AG20443 (cell line): ENCODE measurements around the gene PIBF1.
"Not testable (repeated sequence)": the region's sequence is repeated elsewhere in the genome, so short reads cannot be mapped to it uniquely, and the experiment has no call there.

ENCODE experiments used
- DNase-seq: peaks from one replicate; pipeline ENCODE4 v3.0.0; 2012; ENCODE audit warnings: low spot score, mixed read lengths

Gene PIBF1

DNA sequence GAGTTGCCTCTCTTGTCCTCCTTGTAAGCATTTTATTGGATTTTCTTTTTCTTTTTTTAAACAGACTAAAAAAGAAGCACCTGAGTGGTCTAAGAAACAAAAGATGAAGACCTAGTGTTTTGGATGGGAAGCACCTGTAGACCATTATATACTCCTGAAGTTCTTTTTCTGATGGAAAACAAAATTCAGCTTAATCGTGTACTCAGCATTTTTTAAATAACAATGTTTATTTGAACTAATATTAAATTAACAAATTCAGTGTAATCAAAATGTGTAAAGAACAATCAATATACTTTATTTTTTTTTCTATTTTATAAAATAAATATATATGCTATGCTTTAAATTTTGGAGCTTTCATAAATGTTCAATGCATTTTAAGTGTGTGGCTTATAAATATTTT lies 233.9 kb downstream of the PIBF1 start:
- DNase-seq = no peak

DNA sequence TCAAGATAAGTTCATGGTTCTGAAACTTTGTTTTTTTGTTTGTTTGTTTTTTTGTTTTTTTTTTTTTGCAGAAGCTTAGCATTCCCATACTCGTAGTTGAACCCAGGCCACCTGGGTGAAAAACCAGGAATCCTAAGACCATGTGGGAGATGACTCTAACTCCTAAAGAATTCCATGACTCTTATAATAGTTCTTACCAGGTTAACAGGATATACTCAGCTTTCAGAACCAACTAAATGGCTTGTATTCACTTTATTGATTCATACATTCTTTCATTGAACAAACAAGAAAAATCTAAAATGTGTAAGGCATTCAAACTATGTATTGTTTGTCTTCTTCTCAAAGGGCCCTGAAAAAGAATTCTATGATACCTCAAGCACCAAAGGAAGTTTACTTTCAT lies 236.4 kb downstream of the PIBF1 start:
- no peak for DNase-seq

DNA sequence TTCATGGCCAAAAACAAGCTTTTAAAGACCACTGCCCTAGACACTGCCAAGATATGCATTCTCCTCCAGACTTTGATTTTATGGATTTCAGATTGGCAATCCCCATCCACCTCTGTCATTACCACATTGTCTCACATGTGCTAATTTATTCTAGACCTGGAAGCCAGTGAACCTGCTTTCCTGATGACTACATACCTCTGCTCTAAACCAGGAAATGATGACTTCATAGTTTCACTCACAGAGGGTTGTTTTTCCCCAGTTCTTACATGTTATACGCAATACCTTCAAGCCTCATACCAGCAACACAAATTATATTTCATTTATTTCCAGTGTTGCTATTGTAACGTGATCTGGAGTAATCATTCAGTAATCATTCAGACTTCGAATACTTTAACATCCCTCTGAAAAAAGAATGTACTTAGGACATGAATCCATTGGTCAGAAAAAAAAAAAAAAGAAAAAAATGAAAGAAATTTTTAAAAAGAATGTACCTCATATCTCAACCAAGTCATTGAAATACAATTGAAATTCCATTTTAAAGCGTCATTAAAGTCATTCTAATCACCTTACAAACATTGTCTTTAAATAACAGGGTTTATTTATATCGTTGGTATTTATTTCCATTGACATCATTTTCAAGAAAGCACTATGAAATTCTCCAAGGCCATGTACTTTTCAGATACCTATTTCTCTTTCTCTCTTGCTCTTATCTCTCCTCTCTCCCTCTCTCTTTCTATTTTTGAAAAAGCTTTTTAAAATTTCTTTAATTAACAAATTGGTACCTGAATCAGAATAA lies 243.5 kb downstream of the PIBF1 start:
- no peak for DNase-seq

DNA sequence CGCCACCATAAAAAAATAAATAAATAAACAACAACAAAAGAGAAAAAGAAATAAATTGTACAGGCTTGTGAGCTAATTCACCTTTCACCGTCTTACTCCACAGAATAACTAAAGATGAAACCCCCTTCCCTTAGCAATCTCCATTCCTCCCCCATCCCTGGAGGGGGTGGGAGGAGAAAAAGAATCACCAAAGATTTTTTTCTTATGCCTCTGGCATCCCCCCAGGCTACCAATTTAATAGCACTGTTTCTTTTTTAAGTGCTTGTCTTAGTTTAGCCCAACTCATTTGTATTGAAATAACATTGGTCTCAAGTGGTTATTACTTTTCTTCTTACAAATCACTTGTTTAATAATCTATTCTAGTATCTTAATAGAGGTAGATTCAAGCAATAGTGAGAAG lies 253.0 kb downstream of the PIBF1 start:
- DNase-seq = no peak

DNA sequence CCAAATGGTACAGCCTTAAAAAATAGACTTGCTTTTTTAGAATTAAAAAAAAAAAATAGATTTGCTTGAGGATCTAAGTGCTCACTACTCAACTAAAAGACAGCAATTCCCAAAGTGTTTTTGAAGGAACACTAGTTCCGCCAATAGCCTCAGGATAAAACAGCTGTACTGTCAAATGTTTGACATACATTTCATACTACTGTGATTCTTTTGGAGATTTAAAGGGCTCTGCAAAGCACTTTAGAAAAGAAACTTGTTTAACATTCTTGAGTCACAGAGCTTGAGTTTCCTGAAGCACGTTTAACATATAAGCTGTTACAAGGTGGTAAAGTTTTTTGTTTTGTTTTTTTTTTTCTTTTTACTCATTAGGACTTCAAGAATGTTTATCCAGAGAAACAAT lies 253.7 kb downstream of the PIBF1 start:
- DNase-seq = no peak

DNA sequence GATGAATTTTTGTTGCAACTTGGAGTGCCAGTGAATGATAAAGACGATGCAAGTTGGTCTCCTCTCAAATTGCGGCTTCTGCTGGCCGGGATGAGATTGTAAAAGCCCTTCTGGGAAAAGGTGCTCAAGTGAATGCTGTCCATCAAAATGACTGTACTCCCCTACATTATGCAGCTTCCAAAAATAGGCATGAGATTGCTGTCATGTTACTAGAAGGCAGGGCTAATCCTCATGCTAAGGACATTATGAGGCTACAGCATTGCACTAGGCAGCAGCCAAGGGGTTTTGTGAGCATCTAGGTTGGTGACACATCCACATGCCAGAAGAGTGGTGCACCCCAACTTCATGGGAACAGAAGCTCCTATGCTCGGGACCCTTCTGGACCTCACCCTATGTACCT lies 254.6 kb downstream of the PIBF1 start:
- no peak for DNase-seq

DNA sequence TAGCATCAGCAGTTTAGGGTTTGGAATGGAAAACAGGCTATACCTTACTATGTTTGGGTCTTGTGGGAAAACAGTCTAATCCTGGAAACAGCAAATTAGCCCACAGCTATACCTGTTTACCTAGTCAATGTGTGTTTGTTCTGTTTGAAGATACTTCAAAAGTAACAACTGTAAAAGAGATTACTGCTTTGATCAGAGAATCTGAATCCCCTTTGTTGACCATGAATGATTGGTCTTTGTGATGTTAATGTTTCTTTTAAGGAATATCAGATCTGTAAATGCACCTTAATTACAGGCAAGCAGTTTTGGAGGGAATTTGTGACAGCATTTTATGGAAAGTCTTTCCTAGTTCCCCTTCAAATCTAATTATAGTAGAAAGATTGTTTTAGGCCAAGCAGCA lies 256.1 kb downstream of the PIBF1 start:
- no peak for DNase-seq

DNA sequence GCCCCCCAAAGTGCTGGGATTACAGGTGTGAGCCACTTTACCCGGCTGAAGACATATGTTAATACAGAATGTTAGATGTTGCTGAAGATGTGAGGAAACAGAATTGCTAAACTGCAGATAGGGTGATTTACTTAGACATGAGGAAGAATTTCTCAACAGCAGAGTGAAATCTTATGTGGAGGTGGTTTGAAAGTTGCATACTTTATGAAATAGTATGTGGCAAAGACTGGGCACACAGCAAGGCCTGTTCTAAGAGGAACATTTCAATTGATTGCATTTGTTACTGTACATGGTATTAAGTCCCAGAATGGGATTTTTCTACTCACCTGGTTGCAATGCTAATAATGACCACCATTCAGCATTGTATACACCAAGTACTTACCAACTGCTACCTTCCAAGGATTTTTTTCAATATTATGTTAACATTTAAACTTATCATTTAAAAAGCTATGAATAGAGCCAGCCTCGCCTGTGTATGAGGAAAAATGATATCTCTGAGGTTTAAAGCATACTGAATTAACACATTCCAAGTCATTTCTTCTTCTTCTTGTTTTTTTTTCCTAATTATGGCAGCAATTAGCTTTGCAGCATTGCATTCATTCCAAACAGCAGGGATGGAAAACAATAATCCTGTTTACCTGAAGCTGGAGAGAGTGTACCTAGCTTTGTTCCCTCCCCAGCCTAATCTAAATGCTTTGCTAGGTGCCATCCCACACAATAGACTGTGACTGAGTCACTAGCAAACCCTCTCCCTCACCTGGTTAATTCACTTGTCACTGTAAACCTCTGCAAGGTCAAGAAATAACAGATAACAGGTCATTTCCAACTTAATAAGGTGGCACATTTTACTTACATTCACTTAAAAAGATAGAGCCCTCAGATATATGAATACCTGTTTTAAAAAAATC lies 257.5 kb downstream of the PIBF1 start:
- DNase-seq = no peak

DNA sequence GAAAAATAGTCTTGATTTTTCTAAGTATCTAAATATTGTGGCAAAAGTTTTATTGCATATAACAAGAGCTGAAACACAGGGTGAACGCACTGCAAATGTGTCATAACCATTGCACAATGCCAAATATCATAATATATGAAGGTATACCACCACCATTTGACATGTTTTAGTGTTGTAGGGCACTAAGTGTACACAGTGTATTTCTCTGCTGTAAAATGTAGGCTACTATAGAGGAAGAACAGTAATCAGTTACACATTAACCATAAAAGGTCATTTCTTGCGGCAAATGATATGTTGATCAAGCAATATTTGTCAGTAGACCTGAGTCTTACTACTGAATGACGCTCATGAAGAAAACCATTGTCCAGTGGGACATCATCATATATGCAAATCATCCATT lies 258.6 kb downstream of the PIBF1 start:
- DNase-seq = no peak

DNA sequence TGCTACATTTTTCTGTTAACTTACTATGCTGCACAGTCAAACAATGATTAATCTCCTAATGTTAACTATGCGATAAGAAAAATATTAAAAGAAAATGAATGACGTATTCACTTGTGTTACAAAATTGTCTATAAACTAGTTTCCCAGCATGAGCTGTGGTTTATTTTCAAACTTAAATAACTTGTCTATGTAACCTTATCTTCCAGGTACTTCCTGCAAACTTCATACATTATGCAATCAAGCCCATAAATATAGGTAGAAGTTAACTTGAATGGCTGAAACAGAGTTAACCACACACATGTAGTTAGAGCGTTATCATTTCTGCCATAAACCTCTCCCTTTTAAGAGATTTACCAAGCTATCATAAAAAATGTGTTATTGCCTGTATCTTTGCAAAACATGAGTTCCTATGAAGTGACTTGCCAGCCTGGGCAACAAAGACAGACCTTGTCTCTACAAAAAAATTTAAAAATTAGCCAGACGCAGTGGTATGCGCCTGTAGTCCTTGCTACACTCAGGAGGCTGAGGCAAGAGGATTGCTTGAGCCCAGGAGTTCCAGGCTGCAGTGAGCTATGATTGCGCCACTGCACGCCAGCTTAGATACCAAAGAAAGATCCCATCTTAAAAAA lies 259.1 kb downstream of the PIBF1 start:
- DNase-seq = no peak

DNA sequence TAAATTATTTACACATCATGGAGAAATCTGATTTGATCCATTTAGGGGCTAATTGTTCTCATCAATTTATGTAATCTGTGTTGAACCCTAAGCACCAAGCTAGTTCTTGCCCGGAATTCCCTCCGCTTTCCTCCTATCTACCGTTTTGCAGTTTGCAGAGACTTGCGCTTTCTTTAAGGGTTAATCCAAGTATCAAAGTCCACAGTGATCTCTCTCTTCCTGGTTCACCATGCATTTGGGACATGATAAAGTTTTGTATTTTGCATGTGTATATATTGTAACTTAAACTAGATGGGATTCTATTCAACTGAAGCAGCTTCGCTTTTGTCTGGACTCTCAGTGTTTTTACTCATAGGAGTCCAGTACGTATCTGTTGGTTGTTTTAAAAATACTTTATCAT lies 263.1 kb downstream of the PIBF1 start:
- DNase-seq = no peak

DNA sequence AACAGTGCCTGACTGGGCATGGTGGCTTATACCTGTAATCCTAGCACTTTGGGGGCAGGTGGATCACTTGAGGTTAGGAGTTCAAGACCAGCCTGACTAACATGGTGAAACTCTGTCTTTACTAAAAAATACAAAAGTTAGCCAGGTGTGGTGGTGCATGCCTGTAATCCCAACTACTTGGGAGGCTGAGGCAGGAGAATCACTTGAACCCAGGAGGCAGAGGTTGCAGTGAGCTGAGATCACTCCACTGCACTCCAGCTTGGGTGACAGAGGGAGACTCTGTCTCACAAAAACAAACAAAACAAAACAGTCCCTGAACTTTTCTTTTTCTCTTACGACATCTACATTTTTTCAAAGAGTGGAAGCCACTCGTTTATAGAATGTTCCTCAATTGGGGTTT lies 266.7 kb downstream of the PIBF1 start:
- DNase-seq = not testable (repeated sequence)

DNA sequence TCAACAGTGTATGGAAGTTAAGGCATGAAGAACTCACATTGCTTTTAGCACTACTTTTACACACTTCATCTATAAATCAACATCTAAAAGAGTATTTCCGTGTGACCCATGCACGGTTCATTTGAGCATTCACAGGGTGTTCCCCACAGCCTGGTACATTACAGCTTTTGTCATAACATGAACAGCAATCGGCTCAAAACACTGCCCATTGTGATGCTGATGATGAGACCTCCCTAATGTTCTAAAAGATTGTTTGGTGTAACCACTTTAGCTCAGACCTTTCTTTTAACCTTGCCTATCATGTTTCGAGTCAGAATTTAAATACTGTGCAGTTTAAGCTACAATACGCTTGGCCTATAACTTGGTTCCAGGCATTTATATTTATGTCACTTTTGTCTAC lies 272.8 kb downstream of the PIBF1 start:
- DNase-seq = no peak

DNA sequence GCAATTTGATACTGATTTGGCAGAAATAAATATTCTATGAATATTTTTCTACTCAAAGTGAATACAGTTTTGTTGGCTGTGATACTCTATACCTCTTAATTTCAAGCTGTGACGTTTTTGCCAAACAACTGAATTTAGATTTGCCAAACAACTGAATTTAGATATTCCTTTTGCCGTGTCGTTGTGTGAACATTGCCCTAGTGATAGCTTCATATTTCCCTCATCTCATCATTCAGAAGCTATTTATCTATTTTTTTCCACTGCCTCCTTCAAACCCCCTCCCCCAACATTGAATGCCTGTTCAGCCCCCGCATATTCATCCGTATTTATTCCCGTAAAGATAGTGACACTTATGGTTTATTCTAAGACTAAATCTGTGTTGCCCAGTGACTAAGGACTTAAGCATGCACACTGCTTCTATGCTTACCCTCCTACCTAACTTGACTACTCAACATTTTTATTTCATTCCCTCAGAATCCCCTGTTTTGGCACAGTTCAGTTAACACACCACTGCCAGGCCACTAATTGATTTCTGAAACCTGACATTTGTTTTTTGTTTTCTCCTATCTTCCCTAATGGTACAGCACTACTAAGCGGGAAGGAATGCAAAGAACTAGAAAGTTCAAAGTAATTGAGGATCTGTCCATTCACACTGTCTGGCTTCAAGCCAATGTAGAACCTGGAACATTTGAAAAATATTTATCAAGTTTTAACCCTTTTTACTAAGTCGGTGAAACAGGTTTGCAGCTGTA lies 274.1 kb downstream of the PIBF1 start:
- DNase-seq = peak; percentile 24

DNA sequence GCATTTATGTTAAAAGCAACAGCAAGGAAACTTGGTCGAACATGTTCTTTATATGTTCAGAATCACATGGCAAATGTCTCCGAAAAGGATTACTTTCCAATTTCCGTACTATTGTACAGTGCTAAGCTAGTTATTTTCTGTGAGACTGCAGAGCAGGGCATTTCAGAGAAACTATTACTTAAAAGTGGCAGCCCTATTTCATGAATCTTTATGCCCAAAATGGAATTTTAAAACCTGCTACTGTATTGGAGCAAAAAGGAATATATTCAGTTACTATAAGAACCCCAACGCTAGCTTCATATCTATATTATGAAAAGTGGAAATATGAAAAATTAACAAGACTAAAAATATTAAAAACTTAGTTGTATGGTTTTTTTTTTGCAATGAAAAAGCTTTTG lies 274.6 kb downstream of the PIBF1 start:
- DNase-seq = no peak

DNA sequence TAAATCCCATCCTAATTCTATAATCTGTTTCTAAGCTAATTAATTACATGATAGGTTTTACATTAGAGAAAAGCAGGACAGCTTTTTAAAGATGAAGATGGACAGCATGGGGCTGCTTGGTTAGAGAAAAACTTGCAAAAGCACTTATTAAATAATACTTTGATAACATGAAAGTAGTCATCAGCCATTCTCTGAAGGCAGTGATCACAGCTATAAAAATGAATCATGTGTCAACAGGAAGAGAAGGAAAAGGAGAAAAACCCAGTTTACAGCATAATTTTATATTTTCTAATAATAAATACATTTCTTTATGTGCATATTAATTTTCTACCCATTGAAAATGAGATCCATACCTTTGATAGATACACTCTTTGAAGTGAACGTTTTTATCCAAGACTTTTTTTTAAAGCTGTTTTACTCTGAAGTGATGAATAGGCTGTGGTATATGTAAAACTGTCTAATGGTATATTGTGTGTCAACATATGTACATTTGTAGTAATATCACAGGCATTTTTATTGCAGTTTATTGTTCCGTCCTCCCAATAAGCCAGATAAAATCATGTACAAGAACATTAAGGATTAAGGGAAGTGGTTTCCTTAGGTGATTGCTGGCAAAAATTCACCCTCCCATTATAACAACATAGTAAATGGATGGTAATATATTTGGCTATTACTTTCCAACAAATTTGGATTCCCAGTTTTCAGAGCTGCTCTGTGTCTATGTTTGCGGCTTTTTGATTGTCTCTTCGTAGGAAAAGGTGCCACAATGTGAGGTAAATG lies 275.5 kb downstream of the PIBF1 start:
- DNase-seq = no peak

DNA sequence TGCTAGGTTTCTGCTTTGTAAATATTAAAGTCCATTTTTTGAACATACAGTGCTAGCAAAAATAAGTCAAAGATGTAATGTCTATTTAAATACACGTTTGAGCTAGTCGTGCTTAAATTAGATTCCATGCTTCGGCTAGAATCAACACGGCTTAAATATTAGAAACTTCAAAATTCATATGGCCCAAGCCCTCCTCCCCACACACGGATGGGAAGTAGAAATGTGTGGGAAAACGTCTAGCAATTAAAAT lies 276.1 kb downstream of the PIBF1 start:
- no peak for DNase-seq

DNA sequence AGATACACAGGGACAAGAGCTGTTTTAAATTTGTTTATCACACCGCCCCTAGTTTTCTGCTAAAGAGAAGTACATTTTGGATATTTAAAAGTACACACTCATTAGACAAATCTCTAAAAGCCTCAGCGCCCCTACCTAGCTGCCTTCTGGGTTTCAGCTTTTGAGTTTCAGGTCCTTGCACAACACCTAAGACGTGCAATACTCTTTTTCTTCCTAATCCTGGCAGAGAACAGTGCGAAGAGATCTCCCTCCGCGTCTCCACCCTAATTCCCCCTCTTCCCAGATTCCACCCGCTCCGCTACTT lies 276.5 kb downstream of the PIBF1 start:
- DNase-seq = no peak

DNA sequence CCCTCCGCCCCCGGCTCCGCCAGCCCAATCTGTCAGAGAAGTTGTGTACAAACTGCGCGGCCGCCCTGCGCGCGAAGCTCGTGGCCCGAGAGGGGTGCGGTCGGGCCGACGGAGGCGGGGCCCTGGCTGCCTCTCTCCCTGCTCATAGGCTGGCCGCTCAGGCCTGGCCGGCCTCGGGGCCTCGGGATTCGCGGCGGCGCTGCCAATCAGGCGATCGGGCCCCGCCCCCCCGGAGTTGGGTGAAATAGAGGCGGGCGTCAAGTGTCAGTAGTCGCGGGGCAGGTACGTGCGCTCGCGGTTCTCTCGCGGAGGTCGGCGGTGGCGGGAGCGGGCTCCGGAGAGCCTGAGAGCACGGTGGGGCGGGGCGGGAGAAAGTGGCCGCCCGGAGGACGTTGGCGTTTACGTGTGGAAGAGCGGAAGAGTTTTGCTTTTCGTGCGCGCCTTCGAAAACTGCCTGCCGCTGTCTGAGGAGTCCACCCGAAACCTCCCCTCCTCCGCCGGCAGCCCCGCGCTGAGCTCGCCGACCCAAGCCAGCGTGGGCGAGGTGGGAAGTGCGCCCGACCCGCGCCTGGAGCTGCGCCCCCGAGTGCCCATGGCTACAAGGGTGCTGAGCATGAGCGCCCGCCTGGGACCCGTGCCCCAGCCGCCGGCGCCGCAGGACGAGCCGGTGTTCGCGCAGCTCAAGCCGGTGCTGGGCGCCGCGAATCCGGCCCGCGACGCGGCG lies 277.0 kb downstream of the PIBF1 start, which contains the start of gene KLF5:
Gene KLF5, plus strand, starts transcription at position 270 of the 724 bp plus-strand sequence. Its CDS starts 323 bp downstream, at position 593.
- DNase-seq = peak; percentile 99

DNA sequence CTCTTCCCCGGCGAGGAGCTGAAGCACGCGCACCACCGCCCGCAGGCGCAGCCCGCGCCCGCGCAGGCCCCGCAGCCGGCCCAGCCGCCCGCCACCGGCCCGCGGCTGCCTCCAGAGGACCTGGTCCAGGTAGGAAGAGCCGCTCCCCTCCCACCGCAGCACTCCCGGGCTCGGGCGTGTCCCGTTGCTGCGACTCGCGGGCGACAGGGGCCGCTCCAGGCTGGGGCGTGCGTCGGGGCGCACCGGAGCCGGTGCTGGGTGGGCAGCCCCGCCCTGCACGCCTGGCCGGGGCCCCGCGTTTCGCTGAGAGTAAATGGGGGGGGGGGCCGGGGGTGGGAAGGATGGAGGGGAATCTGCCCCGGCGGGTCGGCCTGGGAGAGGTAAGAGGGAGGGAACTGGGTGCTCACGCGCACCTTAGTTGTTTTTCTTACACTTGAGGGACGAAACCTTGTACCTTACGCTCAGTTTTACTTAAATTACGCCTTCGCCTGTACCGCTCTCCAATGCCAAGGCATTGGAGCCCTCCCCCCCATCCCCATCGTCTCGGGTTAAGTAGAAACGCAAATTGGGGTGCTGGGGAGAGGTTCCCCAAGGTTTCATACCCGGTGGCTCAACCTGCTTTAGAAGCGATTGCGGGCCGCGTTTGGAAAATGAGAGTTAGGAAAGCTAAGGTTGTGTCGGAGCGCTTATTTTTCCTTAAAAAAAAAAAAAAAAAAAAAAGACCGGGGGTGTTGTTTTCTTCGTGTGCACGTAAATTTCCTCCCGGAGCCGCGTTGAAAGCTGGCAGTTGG lies 277.7 kb downstream of the PIBF1 start:
- peak; percentile 67 for DNase-seq
